Measurements from ENCODE around the gene RCAN2.

- no peak for TF ChIP-seq CTCF (conservative IDR thresholded peaks at IDR 0.05)
- no peak for TF ChIP-seq EZH2 (IDR thresholded peaks at IDR 0.05; ENCODE audit: low read depth)
Measured at GRCh38 chr6:46246081-46246480, 245.2 kb downstream of the RCAN2 start.

Measured in PC-9 (cell line).